NCI-H524 treated with DMSO at 0.1 percent for 48 hours (cell line): Measurements from ENCODE around the gene CLMN.

ENCODE experiments used
- DNase-seq: peaks from one replicate; lab custom pipeline; 2025; lab: John Stamatoyannopoulos, UW

The CLMN gene, protein sequence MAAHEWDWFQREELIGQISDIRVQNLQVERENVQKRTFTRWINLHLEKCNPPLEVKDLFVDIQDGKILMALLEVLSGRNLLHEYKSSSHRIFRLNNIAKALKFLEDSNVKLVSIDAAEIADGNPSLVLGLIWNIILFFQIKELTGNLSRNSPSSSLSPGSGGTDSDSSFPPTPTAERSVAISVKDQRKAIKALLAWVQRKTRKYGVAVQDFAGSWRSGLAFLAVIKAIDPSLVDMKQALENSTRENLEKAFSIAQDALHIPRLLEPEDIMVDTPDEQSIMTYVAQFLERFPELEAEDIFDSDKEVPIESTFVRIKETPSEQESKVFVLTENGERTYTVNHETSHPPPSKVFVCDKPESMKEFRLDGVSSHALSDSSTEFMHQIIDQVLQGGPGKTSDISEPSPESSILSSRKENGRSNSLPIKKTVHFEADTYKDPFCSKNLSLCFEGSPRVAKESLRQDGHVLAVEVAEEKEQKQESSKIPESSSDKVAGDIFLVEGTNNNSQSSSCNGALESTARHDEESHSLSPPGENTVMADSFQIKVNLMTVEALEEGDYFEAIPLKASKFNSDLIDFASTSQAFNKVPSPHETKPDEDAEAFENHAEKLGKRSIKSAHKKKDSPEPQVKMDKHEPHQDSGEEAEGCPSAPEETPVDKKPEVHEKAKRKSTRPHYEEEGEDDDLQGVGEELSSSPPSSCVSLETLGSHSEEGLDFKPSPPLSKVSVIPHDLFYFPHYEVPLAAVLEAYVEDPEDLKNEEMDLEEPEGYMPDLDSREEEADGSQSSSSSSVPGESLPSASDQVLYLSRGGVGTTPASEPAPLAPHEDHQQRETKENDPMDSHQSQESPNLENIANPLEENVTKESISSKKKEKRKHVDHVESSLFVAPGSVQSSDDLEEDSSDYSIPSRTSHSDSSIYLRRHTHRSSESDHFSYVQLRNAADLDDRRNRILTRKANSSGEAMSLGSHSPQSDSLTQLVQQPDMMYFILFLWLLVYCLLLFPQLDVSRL

DNA sequence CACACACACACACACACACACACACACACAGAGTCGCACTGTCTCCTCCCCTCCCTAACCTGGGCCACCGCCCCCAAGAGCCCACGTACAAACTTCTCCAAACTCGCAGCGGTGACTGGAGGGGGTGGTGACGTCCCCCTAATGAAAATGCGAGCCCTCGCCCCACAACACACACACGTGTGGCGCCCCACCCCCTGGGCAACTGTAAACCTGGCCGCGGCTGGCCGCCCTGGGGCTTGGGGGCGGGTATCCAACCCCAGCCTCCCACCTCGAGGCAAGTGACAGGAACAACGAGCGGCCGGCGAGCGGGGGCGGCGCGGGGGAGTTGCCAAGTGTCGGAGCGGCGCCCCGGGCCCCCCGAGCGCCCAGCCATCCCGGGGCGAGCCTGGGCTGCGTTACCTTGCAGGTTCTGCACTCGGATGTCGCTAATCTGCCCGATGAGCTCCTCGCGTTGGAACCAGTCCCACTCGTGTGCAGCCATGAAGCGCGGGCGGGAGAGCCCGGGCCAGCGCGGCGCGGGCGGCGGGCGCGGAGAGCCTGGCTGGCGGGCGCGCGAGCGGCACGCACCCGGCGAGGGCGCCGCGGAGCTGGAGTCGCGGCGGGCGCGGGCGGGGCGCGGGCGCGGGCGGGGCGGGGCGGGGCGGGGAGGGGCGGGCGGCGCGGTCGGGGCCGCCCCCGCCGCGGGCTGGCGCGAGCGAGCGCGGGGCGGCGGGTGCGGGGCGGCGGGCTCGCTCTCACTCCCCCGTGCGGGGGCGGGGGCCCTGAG lies at the start of gene CLMN:
CLMN (minus strand) TSS at position 597 of the 766 bp plus-strand sequence; CDS start at position 481, 116 bp downstream.
- no peak for DNase-seq

DNA sequence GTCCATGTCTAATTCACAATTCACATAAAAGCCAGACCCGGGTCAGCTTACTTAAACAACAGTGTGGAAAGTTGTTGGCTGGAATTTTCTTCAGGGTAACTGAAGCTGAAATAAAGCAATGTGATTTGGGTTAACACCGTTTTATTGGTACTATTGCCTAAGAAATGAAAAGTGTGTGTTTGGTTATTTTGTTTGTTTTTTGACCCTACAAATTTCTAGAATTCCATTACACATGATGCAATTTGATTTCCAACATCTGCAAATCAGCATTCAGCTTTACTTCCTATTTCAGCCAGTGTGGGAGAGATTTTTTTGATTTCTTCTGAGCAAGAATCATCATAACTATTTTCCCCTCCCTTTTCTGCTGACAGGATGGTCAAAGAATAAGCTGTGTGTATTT lies 45.7 kb upstream of the CLMN start:
- no peak for DNase-seq

DNA sequence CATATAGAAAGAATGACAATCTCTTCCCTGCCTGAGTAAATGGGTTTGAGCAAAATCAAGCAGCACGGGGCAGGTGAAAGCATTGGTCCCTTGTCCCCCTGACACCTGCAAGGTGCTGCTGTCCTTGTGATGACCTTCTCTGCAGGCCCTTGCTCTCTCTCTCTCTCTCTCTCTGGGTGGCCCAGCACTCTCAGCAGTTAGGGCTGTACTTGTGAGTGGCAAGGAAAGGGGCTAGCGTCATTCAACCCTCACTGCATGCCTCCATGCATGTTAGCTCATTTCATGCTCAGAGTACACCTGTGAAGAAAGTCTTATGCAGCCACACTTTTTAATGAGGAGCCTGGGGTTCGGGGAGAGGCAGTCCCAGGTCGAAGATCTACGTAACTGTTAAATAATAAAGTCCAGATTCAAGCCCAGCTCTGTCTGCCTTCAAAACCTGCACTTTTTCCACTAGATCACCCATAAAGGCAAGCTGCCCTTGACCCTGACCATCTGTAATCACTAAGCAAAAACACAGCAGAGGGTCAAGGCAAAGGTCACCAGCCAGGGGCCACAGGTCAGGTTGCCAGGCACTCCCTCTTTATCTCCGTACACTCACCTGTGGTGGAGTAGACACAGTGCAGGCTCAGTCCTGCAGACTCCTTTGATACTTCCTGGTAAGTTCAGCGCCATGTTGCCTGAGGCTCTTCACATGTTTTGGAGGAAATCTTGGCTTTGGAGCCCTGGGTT lies 44.9 kb upstream of the CLMN start:
- no peak for DNase-seq

DNA sequence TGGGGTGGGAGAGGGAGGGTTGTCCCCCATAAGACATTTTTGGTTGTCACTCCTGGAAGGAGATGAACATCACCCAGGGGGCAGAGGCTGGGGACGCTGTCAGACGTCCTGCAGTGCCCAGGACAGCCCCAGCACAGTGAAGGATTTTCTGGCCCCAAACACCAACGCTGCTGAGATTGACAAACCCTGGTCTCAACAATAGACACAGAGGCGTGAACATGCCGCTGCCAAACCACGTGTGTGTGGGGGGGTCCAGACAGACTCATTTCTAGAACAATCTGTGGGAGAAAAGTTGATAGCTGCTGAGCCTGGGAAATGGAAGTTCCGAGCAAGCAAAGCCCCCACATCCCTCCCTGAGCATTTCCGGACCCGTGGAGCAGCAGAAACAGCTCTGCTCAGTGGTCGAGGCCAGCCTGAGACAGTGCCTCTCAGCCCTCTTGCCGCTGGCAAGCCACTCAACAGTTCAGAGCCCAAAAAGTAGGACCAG lies 43.8 kb upstream of the CLMN start:
- no peak for DNase-seq

DNA sequence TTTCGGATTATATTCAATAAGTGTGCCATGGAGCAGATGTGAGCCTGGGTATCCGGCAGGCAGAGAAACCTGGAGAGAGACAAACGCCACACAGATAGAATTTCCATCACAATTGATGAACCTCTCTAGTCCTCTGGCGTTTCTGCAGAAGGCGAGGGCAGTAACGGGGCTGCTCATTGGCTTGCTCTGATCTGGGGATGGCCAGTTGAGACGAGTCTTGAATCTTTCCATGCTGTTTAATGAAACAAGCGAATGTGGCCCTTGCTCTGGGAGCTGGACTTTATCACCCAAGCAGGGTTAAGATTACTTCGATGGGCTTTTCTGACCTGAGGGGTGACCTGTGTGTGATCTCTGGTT lies 42.4 kb upstream of the CLMN start:
- no peak for DNase-seq

DNA sequence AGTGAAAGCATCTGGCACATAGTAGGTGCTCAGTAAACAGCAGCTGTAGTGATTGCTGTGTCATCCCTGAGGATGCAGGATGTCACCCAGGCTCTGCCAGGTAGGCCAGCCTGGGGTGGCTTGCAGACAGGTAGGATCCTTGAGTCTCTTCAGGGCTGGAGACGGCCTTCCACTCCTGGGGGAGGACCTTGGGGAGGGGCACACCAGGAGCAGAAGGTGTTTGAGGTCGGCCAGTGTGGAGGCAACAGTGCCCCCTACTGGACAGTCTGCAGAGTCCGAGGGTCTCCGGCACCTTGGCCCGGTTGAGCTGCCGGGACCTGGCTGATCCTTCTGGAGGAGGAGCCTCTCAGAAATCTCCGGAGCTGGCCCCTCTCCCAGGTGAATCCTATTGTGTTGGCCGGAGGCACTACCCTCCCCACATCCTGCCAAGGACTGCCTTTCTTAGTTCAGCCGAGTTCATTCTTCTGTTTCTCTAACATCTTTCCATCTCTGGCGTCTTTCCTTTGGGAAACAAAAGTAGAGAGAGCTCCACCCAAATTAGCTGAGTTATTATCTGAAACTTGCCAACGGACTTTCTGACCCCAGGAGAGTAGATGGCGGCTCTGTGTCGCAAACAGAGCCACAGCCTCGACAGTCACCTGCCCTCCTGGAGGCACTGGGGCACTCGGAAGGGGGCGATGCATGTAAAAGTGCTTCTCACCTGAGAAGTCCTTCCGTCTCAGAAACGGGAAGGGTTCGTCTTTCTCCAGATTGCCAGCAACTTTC lies 41.8 kb upstream of the CLMN start:
- no peak for DNase-seq

DNA sequence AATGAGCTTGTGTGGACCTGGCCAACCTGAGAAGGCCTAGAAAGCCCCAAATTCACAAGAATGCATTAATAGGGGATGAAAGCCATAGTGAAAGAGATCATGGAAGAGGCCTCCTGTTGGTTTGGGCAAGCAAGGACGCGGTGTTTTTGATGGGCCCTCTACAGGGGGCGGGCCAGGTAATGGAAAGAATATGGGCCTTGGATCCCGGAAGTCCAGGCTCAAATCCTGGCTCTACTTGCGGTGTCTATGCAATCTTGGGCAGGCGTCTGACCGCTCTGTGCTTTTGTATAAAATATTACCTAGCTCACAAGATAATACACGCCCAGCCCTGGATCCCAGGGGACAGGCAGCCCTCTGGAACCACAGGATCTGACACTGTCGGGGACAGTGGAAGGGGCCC lies 41.1 kb upstream of the CLMN start:
- no peak for DNase-seq

DNA sequence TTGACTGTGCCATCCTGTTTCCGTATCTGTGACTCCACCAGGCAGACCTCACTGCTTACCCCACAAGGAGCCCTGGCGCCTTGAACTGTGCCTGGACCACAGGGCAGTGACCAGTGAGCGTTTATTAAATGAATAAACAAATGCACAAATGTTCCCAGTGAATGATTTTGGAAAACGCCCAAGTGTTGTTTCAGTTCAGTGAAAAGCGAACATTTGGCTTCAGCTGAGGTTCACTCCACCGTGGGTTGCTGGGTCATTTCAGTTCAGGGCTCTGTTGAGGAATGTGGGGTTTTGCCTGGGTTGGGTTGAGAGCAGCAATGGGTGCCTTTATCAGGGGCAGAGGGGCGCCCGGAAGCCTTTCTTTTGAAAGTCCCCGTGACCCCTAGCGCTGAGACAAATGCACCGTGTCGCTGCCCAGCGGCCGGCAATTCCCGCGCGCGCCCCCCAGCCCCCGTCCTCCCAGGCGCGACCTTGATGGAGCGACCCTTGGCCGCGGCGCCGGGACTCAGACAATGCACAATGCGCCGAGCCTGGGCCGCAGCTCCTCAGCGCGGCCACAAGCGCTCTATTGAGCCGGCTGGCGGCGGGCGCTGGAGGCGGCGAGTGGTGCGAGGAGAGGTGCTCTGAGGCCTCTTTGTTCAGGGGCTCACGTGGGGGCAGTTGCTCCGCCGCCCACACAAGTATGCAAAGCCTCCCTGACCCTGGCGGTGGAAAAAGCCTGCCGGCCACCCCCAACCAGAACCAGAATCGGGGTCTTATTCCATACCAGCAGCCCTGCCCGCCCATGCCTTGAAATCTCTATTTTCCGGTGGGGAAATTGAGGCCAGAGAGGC lies 40.5 kb upstream of the CLMN start:
- no peak for DNase-seq

DNA sequence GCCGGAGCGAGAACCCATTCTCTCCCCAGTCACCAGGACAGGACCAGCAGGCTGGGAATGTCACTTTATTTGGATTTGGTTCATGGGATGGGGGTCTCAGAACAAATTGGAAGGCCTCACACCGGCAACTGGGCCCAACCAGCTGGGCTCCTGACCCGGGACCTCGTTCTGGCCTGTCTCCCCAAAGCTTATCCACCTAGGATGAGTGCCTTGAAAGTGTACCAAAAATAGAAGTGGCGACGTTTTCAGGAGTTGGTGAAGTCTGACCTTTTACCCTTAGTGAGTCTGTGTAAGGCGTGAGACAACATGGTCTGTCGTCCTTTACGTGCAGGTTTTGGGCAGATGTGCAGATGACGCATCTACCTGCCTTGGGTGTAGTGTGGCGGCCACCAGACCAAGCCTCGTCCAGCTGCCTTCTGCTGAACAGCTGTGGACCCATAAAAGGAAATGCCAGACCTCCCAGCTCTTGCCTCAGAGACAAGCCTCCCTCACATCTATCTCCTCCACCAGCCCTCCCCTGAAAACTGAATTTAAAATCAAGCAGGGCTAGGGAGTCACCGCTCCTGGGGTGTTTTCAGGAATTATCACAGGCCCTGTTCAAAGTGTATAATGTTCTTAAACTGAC lies 36.6 kb upstream of the CLMN start:
- no peak for DNase-seq

DNA sequence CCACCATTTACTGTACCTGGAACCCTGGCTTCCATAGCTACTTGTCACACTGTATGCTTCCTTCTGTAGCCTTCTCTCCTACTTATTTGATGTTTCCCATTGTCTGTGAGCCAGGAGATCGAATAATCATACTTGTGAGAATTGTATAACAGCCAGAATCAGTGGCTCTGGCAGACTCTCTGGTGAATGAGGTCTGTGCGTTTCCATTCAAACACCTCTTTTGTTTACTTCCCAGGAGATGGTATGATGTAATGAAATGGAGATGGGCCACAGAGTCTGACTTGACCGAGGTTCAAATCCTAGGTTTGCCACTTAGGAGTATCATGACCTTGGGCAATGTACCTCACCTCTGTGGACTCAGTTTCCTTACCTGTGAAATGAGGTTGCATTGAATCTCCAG lies 35.7 kb upstream of the CLMN start:
- no peak for DNase-seq

DNA sequence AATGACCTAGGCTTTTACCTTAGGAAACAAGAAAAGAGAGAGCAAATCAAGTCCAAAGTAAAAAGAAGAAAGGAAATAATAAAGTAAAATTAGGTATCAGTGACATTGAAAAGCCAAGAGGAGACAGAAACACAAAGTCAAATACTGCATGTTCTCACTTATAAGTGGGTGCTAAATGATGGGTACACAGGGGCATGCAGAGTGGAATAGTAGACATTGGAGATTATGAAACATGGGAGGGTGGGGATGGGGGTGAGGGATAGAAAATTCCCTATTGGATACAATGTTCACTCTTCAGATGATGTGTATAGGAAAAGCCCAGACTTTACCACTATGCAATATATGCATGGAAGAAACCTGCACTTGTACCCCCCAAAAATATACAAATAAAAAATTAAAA lies 35.1 kb upstream of the CLMN start:
- no peak for DNase-seq

DNA sequence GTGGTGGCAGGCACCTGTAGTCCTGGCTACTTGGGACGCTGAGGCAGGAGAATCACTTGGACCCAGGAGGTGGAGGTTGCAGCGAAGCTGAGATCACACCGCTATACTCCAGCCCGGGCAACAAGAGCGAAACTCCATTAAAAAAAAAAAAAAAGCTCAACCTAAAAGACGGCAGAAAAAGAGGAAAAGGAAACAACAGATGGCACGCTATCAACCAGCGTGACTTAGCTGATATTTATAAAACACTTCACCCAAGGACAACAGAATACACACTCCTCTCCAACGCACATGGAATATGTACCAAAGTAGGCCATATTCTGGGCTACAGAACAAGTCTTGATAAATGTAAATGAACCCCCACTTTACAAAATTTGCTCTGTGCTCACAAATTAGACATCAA lies 34.0 kb upstream of the CLMN start:
- no peak for DNase-seq

DNA sequence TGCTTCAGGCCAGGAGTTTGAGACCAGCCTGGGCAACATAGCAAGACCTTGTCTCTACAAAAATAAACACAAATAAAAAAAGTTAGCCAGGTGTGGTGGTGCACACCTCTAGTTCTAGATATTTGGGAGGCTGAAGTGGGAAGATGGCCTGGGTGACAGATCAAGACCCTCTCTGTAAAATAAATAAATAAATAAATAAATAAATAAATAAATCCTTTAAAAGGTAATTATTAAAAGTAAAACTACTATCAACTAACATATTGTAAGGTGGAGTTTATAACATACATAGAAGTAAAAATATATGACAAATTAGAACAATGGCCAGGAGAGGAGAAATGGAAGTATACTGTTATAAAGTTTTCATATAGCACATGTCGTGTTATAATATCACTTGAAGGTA lies 33.3 kb upstream of the CLMN start:
- DNase-seq = no peak

DNA sequence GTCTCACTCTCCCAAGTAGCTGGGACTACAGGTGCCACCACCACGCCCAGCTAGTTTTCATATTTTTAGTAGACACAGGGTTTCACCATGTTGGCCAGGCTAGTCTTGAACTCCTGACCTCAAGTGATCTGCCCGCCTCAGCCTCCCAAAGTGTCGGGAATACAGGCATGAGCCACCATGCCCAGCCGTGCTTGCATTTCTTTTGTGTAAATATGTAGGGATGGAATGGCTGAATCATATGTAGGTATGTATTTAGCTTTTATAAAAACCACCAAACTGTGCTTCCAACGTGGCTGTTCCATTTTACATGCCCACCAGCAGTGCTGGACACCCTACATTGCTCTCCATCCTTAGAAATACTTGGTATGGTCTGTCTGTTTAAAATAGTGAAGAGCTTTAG lies 32.8 kb upstream of the CLMN start:
- DNase-seq = no peak

DNA sequence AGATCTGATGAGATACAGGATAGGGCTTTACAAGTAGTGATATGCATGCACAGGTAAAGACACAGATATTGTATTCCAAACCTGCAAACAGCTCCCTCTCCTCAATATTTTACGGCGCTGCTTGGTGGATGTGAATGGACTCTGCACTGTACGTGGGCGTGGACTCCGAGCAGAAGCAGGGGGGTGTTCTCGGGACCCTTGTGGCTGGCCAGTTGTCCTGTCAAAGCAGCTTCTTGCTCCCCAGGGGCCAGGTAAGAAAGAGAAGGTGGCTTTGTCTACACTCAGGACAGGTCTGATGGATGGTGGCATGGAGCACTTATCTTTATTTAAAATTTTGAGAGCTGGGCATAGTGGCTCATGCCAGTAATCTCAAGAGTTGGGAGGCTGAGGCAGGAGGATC lies 29.5 kb upstream of the CLMN start:
- no peak for DNase-seq

DNA sequence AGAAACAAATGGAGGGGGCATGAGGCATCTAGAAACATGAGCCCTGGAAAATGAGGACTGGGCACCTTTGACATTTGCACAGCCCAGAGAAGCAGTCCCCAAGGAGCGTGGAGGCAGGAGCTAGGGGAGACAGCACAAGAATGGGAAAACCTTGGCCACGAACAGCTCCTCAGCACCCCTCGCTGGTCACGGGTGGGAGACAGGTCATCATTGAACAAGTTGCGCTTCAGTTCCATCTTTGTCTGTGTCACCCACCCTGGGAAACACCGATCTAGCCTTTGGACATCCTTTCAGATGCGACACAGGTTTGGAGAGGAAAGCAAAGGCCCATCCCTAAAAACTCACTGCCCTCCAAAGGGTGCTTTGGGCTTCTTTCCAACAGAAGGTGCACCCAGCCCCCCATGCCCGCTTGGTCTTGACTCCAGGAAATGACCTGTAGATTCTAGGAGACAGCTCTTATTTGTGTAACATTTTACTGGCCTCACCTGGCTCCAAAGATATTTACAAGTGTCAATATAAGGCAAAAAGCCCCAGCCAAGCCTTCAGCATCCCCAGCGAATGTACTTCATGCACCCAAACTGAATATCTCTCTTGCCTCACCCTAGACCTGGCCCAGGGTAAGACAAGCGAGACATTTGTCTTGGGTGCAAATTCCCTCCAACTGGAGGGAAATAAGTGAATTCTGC lies 28.8 kb upstream of the CLMN start:
- no peak for DNase-seq

DNA sequence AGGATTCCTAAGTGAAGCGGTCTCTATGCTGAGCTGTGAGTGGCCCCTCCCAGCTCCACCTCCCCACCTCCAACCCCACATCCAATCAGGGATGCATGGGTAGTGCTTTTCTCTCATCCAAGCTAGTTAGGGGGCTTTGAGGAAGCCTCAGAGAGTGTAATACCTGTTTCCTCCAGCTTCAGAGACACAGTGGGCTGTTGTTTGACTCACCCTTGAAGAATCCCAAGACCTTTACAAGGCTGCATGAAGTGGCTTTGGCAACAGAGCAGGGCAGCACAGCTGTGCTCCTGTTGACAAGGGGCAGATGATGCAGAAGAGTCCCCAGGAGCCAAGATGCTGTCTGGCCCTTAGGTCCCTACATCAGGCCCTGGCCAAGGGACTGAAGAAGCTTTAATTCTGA lies 27.1 kb upstream of the CLMN start:
- DNase-seq = no peak

DNA sequence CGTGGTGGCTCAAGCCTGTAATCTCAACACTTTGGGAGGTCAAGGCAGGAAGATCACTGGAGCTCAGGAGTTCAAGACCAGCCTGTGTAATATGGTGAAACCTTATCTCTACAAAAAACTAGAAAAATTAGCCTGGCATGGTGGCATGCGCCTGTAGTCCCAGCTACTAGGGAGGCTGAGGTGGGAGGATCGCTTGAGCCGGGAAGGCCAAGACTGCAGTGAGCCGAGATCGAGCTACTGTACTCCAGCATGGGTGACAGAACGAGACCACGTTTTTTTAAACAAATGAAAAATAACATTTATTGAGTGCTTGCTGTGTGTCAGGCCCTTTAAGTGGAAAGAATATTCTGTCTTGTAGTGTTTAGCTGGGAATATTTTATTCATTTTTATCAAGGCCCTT lies 26.6 kb upstream of the CLMN start:
- DNase-seq = no peak

DNA sequence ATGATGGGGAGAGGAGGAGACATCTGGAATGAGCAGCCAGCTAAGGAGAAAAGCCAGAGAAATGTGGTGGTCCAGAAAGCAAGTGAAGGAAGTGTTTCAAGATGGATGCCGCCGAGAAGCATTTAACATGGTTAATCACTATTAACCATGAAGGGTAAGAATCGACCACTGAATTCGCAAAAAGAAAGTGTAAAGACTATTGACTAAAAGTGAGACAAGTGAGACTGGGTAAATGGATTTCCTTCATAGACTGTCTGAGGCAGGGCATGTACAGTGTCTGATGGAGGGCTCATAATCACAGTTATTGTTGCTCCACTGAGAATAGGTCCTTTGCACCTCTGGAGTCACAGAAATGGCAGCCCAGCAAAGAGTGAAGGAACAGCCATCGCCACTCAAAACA lies 25.3 kb upstream of the CLMN start:
- no peak for DNase-seq
